Measurements from ENCODE around the gene HEG1. TPM values are rescaled to one million over a fixed set of nuclear protein-coding genes. Genes with fewer than 3 reads are reported as not detected.

The HEG1 gene
- total RNA-seq, 1 donor from 2014 or later = 36.0 TPM

DNA sequence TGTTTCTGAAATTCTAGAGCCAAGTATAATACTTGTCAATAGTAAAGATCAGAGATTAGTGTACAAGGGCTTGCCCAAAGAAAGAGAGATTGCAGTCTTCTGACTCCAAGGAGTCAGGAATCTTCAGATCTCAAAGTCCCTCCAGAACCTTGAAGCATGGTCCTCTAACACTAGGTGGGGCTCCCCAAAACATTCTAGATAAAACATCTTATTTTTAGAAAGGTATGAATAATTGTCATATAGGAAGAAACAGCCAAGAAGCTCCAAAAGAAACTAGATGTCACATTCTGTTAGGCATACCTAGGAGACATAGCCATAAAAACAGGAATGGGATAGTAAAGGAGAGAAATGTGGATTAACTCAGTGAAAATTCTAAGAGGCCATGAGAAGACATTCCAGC is 132.0 kb downstream of the HEG1 start:
- intact Hi-C loops (cut with micrococcal nuclease) = no loop called here

DNA sequence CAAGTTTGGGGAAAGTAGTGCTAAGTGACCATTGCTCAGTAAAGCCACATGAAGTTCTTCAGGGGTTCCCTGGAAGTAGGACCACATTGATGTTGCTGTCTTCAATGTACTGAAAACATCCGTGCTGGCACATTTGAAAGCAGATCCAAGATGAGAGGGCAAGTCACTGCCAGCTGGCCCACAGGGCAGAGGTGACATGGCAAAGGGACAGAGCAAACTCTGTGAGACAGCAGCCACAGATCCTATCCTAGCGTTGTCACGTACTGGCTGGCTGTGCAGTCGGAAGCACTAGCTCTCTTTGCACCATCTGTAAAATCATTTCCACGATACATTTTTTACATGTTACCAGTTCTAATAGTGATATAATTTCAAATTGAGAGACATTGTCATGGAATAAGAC is 135.1 kb downstream of the HEG1 start:
- intact Hi-C loops (cut with micrococcal nuclease) = no loop called here

DNA sequence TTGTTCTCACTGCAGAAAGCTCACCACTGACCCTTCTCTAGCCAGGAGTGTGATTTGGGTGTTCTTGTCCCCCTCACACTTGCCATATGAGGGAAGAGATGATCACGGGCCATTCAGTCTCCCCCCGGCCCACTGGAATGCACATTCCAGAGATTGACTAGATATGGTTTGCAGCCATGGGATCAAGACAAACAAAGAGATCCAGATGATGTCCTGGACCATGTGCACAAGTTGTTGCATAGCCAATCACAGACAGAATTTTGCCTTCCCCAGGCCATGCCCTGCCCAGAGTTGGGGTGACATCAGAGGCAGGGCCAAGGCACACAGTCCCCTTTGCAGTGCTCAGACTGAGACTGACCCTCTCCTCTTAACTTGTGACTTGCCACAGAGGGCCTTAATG is 136.0 kb downstream of the HEG1 start:
- intact Hi-C loops (cut with micrococcal nuclease) = no loop called here

DNA sequence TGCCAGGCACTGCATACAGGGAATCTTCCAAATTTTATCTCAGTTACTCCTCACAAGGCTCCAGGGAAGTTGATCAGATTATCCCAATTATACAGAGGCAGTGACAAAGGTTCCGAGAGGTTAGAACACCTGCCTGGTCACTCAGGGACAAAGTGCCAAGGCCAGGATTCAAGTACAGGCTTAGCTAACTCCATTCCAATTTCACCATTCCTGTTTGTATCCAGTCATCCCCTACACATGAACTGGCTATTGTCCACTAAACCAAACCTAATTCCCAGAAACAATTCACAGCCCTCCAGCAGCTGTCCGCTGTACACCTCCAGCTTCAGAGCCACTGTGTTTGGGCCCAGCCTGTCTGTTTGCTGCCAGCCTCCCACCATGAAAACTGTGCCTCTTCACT is 137.3 kb downstream of the HEG1 start:
- intact Hi-C loops (cut with micrococcal nuclease) = no loop called here

DNA sequence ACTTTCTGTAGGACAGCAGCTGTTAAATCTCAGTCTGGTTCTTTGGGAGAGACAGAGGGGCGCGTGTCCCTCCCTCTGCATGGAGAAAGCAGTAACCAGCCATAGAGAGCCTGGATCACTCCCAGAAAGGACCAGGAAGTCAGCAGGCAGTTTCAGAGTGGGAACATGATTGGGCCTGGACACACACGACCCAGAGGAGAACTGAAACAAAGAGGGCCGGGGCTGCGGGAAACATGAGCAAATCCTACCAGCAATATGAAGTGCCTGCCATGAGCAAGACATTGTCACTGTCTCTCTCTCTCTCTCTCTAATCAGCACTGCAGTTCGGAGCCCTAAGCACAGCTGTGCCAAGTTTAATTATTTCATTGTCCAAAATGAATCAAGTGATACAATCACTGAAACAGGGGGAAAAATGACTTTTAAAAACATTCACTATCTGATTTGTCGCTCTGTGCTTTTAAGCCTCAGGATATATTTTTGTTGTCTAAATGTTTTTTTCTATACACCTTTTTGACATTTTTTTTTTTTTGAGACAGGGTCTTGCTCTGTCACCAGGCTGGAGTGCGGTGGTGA is 138.9 kb downstream of the HEG1 start:
- intact Hi-C loops (cut with micrococcal nuclease) = no loop called here

Other genes with a start within 250 kb of the HEG1 start
- 0.34 TPM in 1 of 2 replicates, not detected in the other for gene ITGB5, start 168.6 kb downstream of the HEG1 start, total RNA-seq
- gene MUC13, start 121.2 kb downstream of the HEG1 start, total RNA-seq = not detected in 2 replicates
- gene SLC12A8, start 156.8 kb upstream of the HEG1 start, total RNA-seq = 0.18 and 0.32 TPM in 2 replicates

Measured in T-helper 2 cell treated with Interferon-gamma antibody and Interleukin-4, amounts not matched to agents 100 ng/mL and 5 ng/mL, for 36 hours (primary cell).